HEK293T (cell line): ENCODE measurements around the gene B4GALNT1.
"Not testable (repeated sequence)": the region's sequence is repeated elsewhere in the genome, so short reads cannot be mapped to it uniquely, and the experiment has no call there.

ENCODE experiments used
- CTCF ChIA-PET: fragments of 350-600 bp; formaldehyde crosslinking; extraction: SDS; loops from one replicate; lab custom pipeline; 2021; ENCODE audit warnings: antibody characterized with exemption, inconsistent platforms; lab: Yijun Ruan, JAX
- POLR2A ChIA-PET: fragments of 350-600 bp; formaldehyde crosslinking; extraction: SDS; loops from one replicate; lab custom pipeline; 2020; ENCODE audit warnings: antibody characterized with exemption, inconsistent platforms; lab: Yijun Ruan, JAX
- DNase-seq: peaks from one replicate; pipeline ENCODE4 v3.0.0; 2012; ENCODE audit warnings: mixed read lengths; ENCODE audit errors: extremely low spot score
- ARNT ChIP-seq: fragments of 450-650 bp; IDR thresholded peaks from 2 replicates; pipeline ENCODE4 v1.6.1; 2017; ENCODE audit warnings: mild to moderate bottlenecking
- BHLHE40 ChIP-seq: fragments of 450-650 bp; IDR thresholded peaks from 2 replicates; pipeline ENCODE4 v1.6.1; 2016; ENCODE audit warnings: mild to moderate bottlenecking, moderate library complexity, borderline replicate concordance
- CTBP1 ChIP-seq: fragments of 450-650 bp; IDR thresholded peaks from 2 replicates; pipeline ENCODE4 v1.6.1; 2016; ENCODE audit warnings: borderline replicate concordance
- ELF4 ChIP-seq: fragments of 450-650 bp; IDR thresholded peaks from 2 replicates; pipeline ENCODE4 v1.6.1; 2017; ENCODE audit warnings: antibody characterized with exemption
- FOXA1 ChIP-seq: fragments of 450-650 bp; IDR thresholded peaks from 2 replicates; pipeline ENCODE4 v1.6.1; 2016; ENCODE audit warnings: mild to moderate bottlenecking
- FOXK2 ChIP-seq: fragments of 450-650 bp; IDR thresholded peaks from 2 replicates; pipeline ENCODE4 v1.6.1; 2016; ENCODE audit warnings: mild to moderate bottlenecking
- FOXM1 ChIP-seq: fragments of 450-650 bp; IDR thresholded peaks from 2 replicates; pipeline ENCODE4 v1.6.1; 2017; ENCODE audit warnings: mild to moderate bottlenecking, borderline replicate concordance
- HDGF ChIP-seq: fragments of 450-650 bp; IDR thresholded peaks from 2 replicates; pipeline ENCODE4 v1.6.1; 2017; ENCODE audit warnings: antibody characterized with exemption, borderline replicate concordance
- L3MBTL2 ChIP-seq: fragments of 450-650 bp; conservative IDR thresholded peaks from 2 replicates; pipeline ENCODE4 v1.6.1; 2016; ENCODE audit warnings: mild to moderate bottlenecking
- LEF1 ChIP-seq: fragments of 450-650 bp; IDR thresholded peaks from 2 replicates; pipeline ENCODE4 v1.6.1; 2017; ENCODE audit warnings: mild to moderate bottlenecking, borderline replicate concordance
- NFRKB ChIP-seq: fragments of 450-650 bp; IDR thresholded peaks from 2 replicates; pipeline ENCODE4 v1.6.1; 2016; ENCODE audit warnings: mild to moderate bottlenecking, moderate library complexity
- SP1 ChIP-seq: fragments of 450-650 bp; IDR thresholded peaks from 2 replicates; pipeline ENCODE4 v1.6.1; 2017
- SUZ12 ChIP-seq: fragments of 450-650 bp; IDR thresholded peaks from 2 replicates; pipeline ENCODE4 v1.6.1; 2016; ENCODE audit warnings: mild to moderate bottlenecking
- TARDBP ChIP-seq: fragments of 450-650 bp; IDR thresholded peaks from 2 replicates; pipeline ENCODE4 v1.6.1; 2016
- ZNF384 ChIP-seq: fragments of 450-650 bp; IDR thresholded peaks from 2 replicates; pipeline ENCODE4 v1.6.1; 2016
- TF ChIP-seq, protein P1 (sequence below): fragments of 450-650 bp; IDR thresholded peaks from 2 replicates; pipeline ENCODE4 v1.6.1; 2016

B4GALNT1 gene

DNA sequence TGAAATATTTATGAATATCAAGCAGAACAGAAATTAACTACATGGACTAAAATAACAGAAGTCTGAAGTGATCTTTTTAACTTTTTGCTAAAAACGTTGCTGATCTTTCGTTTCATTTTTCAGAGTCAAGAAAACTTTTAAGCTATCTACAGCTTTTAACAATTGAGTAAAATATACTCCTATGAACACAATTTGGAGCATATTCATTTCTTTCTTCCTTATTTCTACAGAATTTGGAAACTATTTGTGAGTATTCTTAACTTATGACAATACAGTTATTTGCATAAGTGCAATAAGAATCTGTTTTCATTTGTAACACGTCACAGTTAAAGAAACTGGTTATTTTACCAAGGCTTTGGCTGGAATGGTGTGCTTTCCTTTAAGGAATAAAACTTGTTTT, 21.0 kb upstream of the B4GALNT1 start:
- TF ChIP-seq, protein P1, sequence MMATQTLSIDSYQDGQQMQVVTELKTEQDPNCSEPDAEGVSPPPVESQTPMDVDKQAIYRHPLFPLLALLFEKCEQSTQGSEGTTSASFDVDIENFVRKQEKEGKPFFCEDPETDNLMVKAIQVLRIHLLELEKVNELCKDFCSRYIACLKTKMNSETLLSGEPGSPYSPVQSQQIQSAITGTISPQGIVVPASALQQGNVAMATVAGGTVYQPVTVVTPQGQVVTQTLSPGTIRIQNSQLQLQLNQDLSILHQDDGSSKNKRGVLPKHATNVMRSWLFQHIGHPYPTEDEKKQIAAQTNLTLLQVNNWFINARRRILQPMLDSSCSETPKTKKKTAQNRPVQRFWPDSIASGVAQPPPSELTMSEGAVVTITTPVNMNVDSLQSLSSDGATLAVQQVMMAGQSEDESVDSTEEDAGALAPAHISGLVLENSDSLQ = no peak
- no peak for TF ChIP-seq FOXA1
- no peak for TF ChIP-seq FOXM1
- no peak for TF ChIP-seq NFRKB
- TF ChIP-seq CTBP1 = no peak
- no peak for TF ChIP-seq FOXK2
- TF ChIP-seq SP1 = no peak
- TF ChIP-seq ZNF384 = no peak
- no peak for TF ChIP-seq ARNT
- no peak for TF ChIP-seq TARDBP
- no peak for TF ChIP-seq LEF1
- no peak for TF ChIP-seq L3MBTL2
- TF ChIP-seq SUZ12 = no peak
- TF ChIP-seq HDGF = no peak
- TF ChIP-seq BHLHE40 = no peak
- no peak for TF ChIP-seq ELF4
- POLR2A ChIA-PET = no interaction called here
- no peak for DNase-seq
- CTCF ChIA-PET = no interaction called here

DNA sequence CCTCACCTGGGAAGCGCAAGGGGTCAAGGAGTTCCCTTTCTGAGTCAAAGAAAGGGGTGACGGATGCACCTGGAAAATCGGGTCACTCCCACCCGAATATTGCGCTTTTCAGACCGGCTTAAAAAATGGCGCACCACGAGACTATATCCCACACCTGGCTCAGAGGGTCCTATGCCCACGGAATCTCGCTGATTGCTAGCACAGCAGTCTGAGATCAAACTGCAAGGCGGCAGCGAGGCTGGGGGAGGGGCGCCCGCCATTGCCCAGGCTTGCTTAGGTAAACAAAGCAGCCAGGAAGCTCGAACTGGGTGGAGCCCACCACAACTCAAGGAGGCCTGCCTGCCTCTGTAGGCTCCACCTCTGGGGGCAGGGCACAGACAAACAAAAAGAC, 13.7 kb upstream of the B4GALNT1 start:
- CTCF ChIA-PET, POLR2A ChIA-PET, DNase-seq: not testable (repeated sequence)

DNA sequence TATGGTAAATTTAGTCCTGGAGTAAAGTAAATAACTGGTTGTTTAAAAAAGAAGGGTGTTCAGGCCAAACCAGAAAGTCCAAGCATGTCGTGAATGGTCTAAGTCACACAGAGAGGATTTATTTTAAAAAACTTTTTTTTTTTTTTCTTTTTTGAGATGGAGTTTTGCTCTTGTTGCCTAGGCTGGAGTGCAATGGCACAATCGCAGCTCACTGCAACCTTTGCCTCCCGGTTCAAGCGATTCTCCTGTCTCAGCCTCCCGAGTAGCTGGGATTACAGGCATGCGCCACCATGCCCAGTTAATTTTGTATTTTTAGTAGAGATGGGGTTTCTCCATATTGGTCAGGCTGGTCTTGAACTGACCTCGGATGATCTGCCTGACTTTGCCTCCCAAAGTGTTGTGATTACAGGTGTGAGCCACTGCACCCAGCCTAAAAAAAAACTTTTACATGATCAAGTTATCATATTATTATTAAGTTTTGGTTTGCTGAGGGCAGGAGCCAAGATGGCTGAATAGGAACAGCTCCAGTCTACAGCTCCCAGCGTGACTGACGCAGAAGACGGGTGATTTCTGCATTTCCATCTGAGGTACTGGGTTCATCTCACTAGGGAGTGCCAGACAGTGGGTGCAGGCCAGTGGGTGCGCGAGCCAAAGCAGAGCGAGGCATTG, 13.1 kb upstream of the B4GALNT1 start:
- CTCF ChIA-PET, POLR2A ChIA-PET, DNase-seq: not testable (repeated sequence)
- peak; percentile 43; the same call in 1 of the 2 replicates for TF ChIP-seq ZNF384

DNA sequence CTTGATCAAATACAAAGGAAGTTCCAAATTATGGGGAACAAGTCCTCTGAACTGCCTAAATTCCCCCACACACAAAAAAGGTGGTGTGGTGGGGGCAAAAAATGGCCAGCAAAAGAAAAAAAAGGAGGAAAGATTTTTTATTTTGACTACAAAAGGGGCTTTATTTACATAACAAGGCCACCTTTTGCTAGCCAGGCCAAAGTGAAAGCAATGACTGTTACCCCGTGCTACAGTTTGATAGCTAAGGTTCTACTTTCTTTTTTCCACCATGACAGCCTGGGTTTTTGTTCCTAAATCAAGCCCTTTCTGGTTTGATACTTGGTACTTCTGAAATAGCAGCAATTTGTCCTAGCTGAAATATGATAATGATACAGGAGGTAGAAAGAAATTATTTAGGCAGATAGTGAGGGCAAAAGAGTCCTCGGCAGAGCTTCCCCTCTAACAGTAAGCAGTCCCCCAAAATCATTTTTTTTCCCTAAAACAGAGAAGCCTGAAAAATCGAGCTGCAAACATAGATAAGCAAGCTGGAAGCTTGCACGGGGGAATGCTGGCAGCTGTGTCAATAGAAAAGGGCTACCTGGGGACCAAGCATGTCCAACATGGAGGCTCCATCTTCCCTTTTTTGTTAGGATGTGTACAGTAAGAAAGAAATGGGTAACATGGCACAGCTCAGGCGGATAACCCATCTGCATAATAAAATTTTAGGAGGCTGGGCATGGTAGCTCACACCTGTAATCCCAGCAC, 8.9 kb upstream of the B4GALNT1 start:
- ChIA-PET POLR2A (no interaction called here), CTCF (interaction anchor here (0.7 to 1.1 kb wide), 2 partner anchors 20 to 410 kb away, joined by 3 to 6 read pairs; no protein-coding TSS in a partner anchor)
- DNase-seq = no peak
- no peak for TF ChIP-seq ARNT
- no peak for TF ChIP-seq FOXA1
- TF ChIP-seq FOXK2 = no peak
- TF ChIP-seq CTBP1 = no peak
- no peak for TF ChIP-seq NFRKB
- no peak for TF ChIP-seq HDGF
- no peak for TF ChIP-seq ZNF384
- TF ChIP-seq L3MBTL2 = no peak

DNA sequence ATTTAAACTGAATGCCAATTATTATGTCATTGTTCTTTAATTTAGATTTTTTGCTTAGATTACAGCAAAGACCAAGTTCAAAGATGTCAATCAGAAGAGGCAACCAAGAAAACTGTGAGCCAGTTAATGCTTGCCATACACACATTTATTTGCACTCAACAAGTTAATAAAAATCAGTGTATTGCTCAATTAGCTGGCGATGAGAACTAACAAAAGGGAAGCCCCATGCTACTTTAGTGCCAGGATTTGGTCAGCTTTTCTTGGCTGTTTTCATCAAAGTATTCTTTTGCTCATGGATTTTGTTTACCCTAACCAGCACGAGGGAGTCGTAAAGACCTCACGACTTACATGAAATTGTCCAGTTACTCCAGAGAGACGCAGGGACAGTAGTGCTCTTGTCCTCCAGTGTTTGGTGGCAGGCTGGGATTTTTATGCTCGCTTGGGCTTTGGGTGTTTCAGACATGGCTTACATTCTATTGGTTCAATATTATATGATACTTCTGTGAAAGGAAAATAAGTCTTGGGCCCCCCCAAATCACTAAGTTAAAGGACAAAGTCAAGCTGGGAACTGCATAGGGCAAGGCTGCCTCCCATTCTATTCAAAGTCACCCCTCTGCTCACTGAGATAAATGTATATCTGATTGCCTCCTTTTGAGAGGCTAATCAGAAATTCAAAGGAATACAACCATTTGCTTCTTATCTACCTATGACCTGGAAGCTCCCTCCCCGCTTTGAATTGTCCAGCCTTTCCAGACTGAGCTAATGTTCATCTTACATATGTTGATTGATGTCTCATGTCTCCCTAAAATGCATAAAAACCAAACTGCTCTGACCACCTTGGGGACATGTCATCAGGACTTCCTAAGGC, 7.4 kb upstream of the B4GALNT1 start:
- CTCF ChIA-PET = interaction anchor here (0.9 to 1.1 kb wide), 2 partner anchors 18 to 86 kb away, joined by 3 to 6 read pairs; no protein-coding TSS in a partner anchor
- DNase-seq = no peak
- POLR2A ChIA-PET = no interaction called here
- TF ChIP-seq, protein P1 = no peak
- no peak for TF ChIP-seq BHLHE40
- TF ChIP-seq FOXM1 = no peak
- no peak for TF ChIP-seq HDGF
- TF ChIP-seq NFRKB = no peak
- TF ChIP-seq ZNF384 = no peak
- TF ChIP-seq SUZ12 = no peak
- TF ChIP-seq FOXA1 = no peak
- no peak for TF ChIP-seq ELF4

DNA sequence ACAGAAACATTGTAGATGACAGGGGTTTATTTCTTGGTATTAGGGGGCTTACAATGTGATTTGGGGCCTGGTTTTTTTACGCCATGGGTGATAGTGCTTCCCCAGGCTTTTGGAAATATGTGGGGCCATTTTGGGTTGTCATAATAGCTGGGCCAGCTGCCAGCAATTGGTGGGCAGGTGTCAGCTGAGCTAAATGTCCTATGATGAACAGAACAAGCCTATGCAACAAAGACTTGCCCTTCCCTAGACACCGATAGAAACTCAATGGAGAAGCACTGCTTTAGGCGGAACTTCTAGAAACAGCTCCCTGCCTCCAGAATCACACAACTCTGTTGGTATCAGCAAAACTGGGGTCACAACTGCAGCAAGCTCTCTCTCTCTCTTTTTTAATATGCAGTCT, 5.1 kb upstream of the B4GALNT1 start:
- ChIA-PET POLR2A (interaction anchor here (1.2 kb wide), 1 partner anchor 107 kb away, joined by 4 read pairs; the partner anchor contains the start of gene TSPAN31), CTCF (no interaction called here)
- no peak for TF ChIP-seq TARDBP
- no peak for TF ChIP-seq SP1
- no peak for TF ChIP-seq FOXK2
- TF ChIP-seq ZNF384 = no peak
- TF ChIP-seq FOXM1 = no peak
- no peak for TF ChIP-seq HDGF
- no peak for TF ChIP-seq ARNT
- TF ChIP-seq SUZ12 = no peak
- no peak for TF ChIP-seq L3MBTL2
- DNase-seq = no peak
